AG08395 (cell line): ENCODE measurements around the gene TSKU.
"Not testable (repeated sequence)": the region's sequence is repeated elsewhere in the genome, so short reads cannot be mapped to it uniquely, and the experiment has no call there.

Experiments
- DNase-seq: peaks from one replicate; pipeline ENCODE4 v3.0.0; 2012; ENCODE audit warnings: mixed read lengths, low spot score

The TSKU gene

GRCh38 chr11:76801736-76802135, 18.6 kb downstream of the TSKU start:
- no peak for DNase-seq

GRCh38 chr11:76802151-76802550, 19.0 kb downstream of the TSKU start:
- no peak for DNase-seq

- DNase-seq, result no peak
Observed at GRCh38 chr11:76802621-76803020, 19.5 kb downstream of the TSKU start.

GRCh38 chr11:76803023-76803422, 19.9 kb downstream of the TSKU start:
- DNase-seq, result peak; percentile 58

GRCh38 chr11:76803811-76804600, 20.9 kb downstream of the TSKU start:
- peak; percentile 74 for DNase-seq

- DNase-seq, result no peak
Observed at GRCh38 chr11:76805206-76805913, 22.2 kb downstream of the TSKU start.

GRCh38 chr11:76806131-76806530, 23.0 kb downstream of the TSKU start:
- no peak for DNase-seq

- DNase-seq, result no peak
Observed at GRCh38 chr11:76806608-76807205, 23.6 kb downstream of the TSKU start.

GRCh38 chr11:76807206-76807875, 24.2 kb downstream of the TSKU start:
- DNase-seq, result peak; percentile 84

- DNase-seq, result no peak
Observed at GRCh38 chr11:76808171-76808570, 25.0 kb downstream of the TSKU start.

GRCh38 chr11:76808996-76809395, 25.8 kb downstream of the TSKU start:
- no peak for DNase-seq

- peak; percentile 63 for DNase-seq
Observed at GRCh38 chr11:76810151-76810853, 27.1 kb downstream of the TSKU start.

GRCh38 chr11:76811259-76811658, 28.1 kb downstream of the TSKU start:
- no peak for DNase-seq

- DNase-seq, result no peak
Observed at GRCh38 chr11:76814414-76814813, 31.3 kb downstream of the TSKU start.

GRCh38 chr11:76815678-76816077, 32.5 kb downstream of the TSKU start:
- DNase-seq, result not testable (repeated sequence)

- no peak for DNase-seq
Observed at GRCh38 chr11:76820184-76820566, 37.0 kb downstream of the TSKU start.

- DNase-seq, result not testable (repeated sequence)
Observed at GRCh38 chr11:76821396-76821795, 38.2 kb downstream of the TSKU start.

GRCh38 chr11:76822406-76822805, 39.2 kb downstream of the TSKU start:
- DNase-seq, result no peak

GRCh38 chr11:76823481-76824028, 40.4 kb downstream of the TSKU start:
- peak; percentile 54 for DNase-seq

- DNase-seq, result peak; percentile 27
Observed at GRCh38 chr11:76824083-76824939, 41.2 kb downstream of the TSKU start.
